Measurements from ENCODE around the gene PLXNB1.

The PLXNB1 gene

DNA sequence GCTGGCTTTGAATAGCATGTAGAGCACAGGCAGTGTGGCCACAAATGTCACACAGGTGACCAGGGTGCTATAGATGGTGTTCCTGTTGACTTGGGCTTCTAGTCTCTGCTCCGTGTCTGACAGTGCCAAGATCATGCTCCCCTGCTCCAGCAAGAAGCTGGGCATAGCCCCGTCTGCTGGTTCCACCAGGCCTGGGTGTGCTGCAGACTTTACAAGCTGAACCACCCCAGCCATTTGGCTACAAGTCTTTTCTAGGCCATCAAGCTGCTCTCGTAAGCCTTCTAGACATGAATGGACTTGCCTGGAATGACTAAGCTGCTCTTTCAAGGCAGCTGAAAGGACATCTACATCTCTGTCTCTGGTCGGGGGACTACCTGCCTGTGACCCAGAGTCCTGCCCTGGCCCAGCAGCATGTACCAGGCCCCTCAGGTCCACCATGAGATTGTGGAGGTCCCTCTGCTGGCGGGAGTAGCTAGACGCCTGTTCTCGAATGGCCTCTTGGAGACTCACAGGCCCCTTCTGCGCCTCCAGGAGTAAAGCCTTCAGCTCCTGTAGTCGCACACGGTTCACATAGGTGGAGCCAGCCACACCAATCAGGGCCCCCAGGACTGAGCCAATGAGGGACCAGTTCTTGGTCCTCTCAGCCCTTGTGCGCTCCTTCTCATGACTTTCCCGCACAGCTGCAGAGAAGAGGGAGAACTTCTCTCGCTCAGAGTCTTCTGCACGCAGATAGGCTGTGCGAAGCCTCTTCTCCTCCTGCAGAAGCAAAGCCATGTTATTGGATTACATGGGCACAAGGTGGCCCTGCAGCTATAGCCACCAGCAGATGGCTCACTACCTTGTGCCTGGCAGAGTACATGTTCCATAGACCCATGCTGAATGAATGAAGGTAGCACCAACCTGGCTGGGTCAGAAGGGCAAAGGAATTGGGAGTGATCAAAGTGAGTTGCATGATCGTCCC lies 2.8 kb upstream of the PLXNB1 start:
- no peak for DNase-seq

DNA sequence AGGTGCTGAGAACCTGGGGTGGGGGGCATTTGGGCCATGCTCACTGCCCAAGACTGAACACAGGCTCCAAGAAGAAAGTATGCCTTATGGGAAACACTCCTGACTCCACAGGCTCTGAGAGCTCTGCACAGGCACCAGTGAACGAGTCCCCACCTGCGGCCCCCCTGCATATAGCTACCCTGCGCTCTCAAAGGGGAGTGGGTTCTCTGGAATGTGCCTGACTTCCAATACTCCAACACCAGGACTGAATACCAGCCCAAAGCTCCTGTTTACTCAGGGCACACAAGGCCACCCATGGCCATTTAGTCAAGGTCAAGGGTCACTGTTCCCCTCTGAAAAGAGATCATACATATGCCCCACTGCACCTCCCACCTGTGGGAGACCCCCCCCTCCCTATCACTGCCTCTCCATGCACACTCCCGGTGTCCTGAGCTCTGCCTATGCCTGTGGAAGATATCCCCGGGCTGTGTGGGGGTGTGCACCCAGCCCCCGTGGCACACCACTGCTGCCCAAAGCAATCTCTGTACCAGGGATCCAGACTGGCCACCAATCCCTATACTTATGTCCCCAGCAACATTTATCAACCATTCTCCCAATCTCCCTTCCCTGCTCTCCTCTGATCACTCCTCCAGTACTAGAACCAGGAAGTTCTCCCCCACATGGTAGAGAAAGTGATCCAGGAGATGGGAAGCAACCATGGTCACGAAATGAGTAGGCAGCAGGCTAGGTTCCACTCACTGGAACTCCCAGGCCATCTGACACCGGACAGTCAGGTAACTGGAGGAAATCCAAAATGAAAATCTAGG lies 1.5 kb upstream of the PLXNB1 start:
- no peak for DNase-seq

- DNase-seq: no peak
These were observed 819 bp upstream of the PLXNB1 start for GRCh38 chr3:48430708-48431101.

GRCh38 chr3:48429317-48429959 lies 448 bp downstream of the PLXNB1 start:
- peak in 1 of 2 donors; percentile 42 for DNase-seq

DNA sequence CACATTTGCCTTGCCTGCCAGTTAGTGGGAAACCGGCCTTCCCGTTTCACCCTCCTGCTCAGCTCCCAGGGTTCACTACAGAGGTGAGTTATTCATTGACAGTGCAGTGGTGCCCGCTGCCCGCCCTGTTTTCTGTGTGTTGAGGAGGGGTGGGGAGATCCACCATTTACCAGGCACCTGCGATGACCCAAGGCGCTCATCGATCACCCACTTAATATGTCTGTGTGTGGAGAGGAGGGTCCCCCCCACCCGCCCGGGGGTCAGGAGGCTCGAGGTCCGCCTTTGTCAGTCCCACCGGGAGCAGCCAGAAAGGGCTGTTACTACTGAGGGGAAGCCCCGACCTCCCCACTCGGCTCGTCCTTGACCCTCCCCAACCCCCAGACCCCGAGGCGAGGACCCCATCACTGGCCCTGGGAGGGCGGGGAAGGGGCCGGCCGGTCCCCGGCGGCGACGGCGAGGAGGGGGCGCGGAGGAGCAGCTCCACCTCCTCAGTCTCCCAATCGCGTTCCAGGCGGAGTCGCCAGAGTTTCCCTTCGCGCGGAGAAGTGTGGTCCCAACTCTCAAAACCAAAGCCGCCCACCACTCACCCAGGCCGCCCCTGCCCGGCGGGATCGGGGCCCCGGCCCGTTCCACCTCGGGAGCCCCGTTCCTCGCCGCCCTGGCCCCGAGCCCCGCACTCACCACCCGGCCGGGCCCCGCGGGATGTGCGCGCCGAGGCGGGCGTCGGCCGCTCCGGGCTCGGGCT lies 1.1 kb downstream of the PLXNB1 start:
- peak in 1 of 2 donors; percentile 42 for DNase-seq

GRCh38 chr3:48428088-48428571 lies 1.8 kb downstream of the PLXNB1 start:
- no peak for DNase-seq

DNA sequence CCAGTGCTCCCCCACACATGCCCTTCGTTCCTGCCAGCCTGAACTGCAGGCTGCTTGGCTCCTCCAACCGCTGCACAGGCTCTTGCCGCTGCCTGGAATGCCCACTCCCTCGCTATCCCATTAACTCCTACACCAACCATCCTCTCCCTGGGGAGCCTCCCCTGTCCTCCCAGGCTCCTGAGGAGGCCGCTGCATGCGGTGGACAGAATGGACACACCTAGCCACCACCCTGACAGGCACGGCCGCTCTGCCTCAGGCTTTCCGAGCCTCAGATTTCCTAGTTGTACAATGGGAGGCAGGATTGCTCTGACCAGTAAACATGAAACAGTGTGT lies 2.3 kb downstream of the PLXNB1 start:
- no peak for DNase-seq

GRCh38 chr3:48426944-48427629 lies 2.8 kb downstream of the PLXNB1 start:
- DNase-seq: no peak

- DNase-seq: no peak
These were observed 3.4 kb downstream of the PLXNB1 start for GRCh38 chr3:48426401-48426909.

DNA sequence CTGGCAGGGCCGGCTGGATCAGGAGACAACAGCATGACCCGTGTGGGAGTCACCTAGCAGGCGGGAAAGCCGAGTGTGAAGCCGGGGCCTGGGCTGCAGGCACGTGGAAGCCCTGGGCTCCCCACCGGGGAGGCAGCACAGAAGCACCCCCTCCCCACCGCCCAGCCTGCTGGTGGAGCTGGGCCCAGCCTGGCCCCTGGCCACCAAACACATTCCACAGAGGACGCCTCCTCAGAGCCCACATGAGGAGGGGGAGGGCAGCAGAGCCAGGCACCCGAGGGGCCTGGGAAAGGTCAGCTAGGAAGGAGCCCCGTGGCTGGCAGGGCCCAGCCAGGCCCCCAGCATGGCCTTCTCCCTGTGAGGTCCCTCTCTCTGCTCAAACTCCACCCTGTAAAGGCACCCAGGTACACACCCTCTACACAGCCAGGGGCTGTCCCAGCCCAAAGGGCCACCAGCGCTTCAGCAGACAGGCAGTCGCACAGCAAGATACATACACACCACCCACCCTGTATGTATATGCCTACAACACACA lies 4.5 kb downstream of the PLXNB1 start:
- no peak for DNase-seq

- DNase-seq: no peak
These were observed 5.8 kb downstream of the PLXNB1 start for GRCh38 chr3:48423883-48424695.

- DNase-seq: no peak
These were observed 6.5 kb downstream of the PLXNB1 start for GRCh38 chr3:48423241-48423882.

- no peak for DNase-seq
These were observed 7.2 kb downstream of the PLXNB1 start for GRCh38 chr3:48422681-48423080.

GRCh38 chr3:48422272-48422671 lies 7.6 kb downstream of the PLXNB1 start:
- DNase-seq: no peak

DNA sequence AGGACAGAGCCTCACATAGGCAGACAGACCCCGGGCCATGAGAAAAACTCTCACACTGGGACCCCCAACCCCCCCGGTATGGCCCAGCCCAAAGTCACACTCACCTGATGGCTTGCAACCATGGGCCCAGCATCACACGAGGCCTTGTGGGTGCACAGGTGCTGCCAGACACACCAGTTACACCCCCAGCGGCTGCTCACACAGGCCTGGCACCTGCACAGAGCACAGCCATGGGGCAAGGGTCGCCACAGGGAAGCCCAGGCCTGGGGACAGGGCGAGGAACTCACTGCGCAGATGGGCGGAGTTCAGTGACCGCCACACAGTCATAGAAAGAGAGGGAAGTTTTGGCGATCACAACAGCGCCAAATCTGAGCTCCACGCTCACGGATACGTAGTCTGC lies 9.3 kb downstream of the PLXNB1 start:
- DNase-seq: no peak

DNA sequence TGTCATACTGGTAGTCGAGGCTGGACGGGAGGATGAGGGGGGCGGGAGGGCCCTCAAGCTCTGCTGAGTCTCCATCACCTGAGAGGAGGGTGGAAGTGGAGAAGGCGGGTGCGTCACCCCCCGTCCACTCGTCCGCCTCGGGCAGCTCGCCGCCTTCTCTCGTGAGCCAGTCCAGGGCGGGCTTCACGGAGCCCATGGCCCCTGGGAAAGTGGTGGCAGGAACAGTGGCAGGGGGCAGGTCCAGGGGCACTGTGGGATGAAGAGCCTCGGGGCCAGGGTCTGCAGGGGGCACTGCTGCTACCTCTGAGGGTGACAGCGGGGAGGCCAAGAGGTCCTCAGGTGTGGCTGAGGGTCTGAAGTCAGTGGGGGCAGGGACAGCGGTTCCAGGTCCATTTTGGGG lies 10.3 kb downstream of the PLXNB1 start:
- DNase-seq: no peak

- no peak for DNase-seq
These were observed 10.7 kb downstream of the PLXNB1 start for GRCh38 chr3:48419149-48419548.

- no peak for DNase-seq
These were observed 11.2 kb downstream of the PLXNB1 start for GRCh38 chr3:48418651-48419050.

GRCh38 chr3:48418140-48418539 lies 11.7 kb downstream of the PLXNB1 start:
- no peak for DNase-seq

- no peak for DNase-seq
These were observed 12.3 kb downstream of the PLXNB1 start for GRCh38 chr3:48417529-48418108.

All from bone marrow (tissue), 2 donors.